Tibial nerve (tissue), 4 donors: Measurements from ENCODE around the gene ALX4. TPM values are rescaled to one million over a fixed set of nuclear protein-coding genes. Genes with fewer than 3 reads are reported as not detected.
A peak's percentile ranks its signal among the peaks of the same experiment; 100 is the strongest.

ENCODE experiments used
- DNase-seq, 2 donors: peaks; one replicate each; pipeline ENCODE4 v3.0.0-alpha.2; 2019; ENCODE audit warnings: low spot score in 2 of 2
- H3K27ac ChIP-seq, 4 donors: fragments of 200-600 bp; sonication (generic) in 3 of 4; one replicate each; pipeline ENCODE4 v1.5.1; 2017 to 2019; ENCODE audit warnings: mild to moderate bottlenecking in 1 of 4
- H3K27me3 ChIP-seq, 2 donors: fragments of 200-600 bp; sonication (generic) in 1 of 2; one replicate each; pipeline versions ENCODE4 v1.5.1 to v1.6.0; 2017 to 2019
- H3K36me3 ChIP-seq, 3 donors: fragments of 200-600 bp; sonication (generic); one replicate each; pipeline ENCODE4 v1.5.1; 2018 to 2019
- H3K4me1 ChIP-seq, 4 donors: fragments of 200-600 bp; sonication (generic) in 3 of 4; one replicate each; pipeline ENCODE4 v1.5.1; 2017 to 2019
- H3K4me3 ChIP-seq, 4 donors: fragments of 200-600 bp; sonication (generic) in 3 of 4; one replicate each; pipeline ENCODE4 v1.5.1; 2017 to 2019; ENCODE audit warnings: mild to moderate bottlenecking in 1 of 4, moderate library complexity in 1 of 4
- H3K9me3 ChIP-seq, 4 donors: fragments of 200-600 bp; sonication (generic) in 3 of 4; one replicate each; pipeline ENCODE4 v1.5.1; 2017 to 2019
- EP300 ChIP-seq, 2 donors: sonication (generic); formaldehyde crosslinking; IDR thresholded peaks; one replicate each; pipeline ENCODE4 v1.6.1; 2017; ENCODE audit warnings: antibody characterized with exemption in 2 of 2, mild to moderate bottlenecking in 1 of 2
- POLR2A ChIP-seq, 2 donors: fragments of 450-650 bp; IDR thresholded peaks; one replicate each; pipeline ENCODE4 v1.6.1; 2017; ENCODE audit warnings: antibody characterized with exemption in 2 of 2, mild to moderate bottlenecking in 2 of 2, moderate library complexity in 2 of 2
- WGBS, 2 donors: methylation state at CpG; one replicate each; pipeline ENCODE4 v1.1.5; 2018; 5-methylcytosine and 5-hydroxymethylcytosine counted together
- total RNA-seq, 4 donors: library from RNA; depleted of rRNA; stranded (reverse); fragments of >200 nt; gene quantifications; one replicate each; pipeline ENCODE4 v1.1.0, GENCODE V29; 2016
- TF ChIP-seq, protein P1 (sequence below), 5 experiments: fragments of 200-600 bp in 3 of 5; fragments of 450-650 bp in 2 of 5; sonication (generic) in 3 of 5; IDR thresholded peaks; one replicate each; pipeline ENCODE4 v1.5.1; 2016 to 2019; ENCODE audit warnings: antibody characterized with exemption in 5 of 5, mild to moderate bottlenecking in 3 of 5, moderate library complexity in 2 of 5

Gene ALX4
- total RNA-seq: under 1 TPM in 3 of 4 donors, not detected in 1; under 0.01 to 0.30 (median 0.22) TPM

DNA sequence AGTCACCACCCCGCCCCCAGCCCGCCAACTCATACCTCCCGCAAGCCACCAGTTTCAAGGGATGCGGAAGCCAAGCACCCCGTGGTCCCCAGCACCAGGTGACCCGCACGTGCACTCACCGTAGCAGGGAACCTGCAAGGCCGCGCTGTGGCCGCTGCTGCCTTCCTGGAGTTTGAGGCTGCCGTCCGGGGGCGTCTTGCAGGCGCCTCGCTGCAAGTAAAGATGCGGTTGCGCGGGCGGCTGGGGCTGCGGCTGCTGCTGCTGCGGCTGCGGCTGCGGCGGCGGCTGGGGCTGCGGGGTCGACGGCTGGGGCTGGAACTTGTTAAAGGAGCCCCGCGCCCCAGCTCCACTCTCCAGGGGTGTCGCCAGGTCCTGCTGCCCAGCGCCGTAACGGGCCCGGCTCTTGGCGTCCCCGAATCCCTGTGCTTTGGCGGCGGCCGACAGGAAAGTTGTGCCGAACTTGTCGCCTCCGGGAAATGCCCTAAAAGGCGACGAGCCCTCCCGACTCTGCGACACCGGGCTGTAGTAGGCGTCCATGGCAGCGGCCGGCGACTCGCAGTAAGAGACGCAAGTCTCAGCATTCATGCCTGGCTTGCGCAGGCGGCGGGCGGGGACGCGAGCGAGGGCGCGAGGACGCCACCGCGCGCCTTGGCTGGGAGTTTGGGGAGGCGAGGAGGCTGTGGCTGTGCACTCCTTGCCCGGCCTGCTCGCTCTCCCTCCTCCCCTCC lies at the start of gene ALX4:
Gene ALX4, minus strand, starts transcription at position 662 of the 728 bp plus-strand sequence. Its CDS starts 77 bp downstream, at position 585.
- TF ChIP-seq POLR2A (IDR thresholded peaks at IDR 0.05) (no peak), EP300 (IDR thresholded peaks at IDR 0.05) (no peak)
- TF ChIP-seq, protein P1, sequence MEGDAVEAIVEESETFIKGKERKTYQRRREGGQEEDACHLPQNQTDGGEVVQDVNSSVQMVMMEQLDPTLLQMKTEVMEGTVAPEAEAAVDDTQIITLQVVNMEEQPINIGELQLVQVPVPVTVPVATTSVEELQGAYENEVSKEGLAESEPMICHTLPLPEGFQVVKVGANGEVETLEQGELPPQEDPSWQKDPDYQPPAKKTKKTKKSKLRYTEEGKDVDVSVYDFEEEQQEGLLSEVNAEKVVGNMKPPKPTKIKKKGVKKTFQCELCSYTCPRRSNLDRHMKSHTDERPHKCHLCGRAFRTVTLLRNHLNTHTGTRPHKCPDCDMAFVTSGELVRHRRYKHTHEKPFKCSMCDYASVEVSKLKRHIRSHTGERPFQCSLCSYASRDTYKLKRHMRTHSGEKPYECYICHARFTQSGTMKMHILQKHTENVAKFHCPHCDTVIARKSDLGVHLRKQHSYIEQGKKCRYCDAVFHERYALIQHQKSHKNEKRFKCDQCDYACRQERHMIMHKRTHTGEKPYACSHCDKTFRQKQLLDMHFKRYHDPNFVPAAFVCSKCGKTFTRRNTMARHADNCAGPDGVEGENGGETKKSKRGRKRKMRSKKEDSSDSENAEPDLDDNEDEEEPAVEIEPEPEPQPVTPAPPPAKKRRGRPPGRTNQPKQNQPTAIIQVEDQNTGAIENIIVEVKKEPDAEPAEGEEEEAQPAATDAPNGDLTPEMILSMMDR (IDR thresholded peaks at IDR 0.05): no peak
- 0 to 2% methylated on average over 32 to 49 of the region's 71 CpGs for WGBS, 2 donors
- H3K4me1 ChIP-seq: peaks cover 0 to 51% (median 19%) of the 10 kb centered on the region in 4 donors
- H3K4me3 ChIP-seq: peak within 1 kb of the TSS; percentile 13 to 44 (median 27)
- peaks cover 0 to 97% of the 10 kb centered on the region in 2 donors for H3K27me3 ChIP-seq
- no peak for DNase-seq
- no peak within 1 kb of the TSS for H3K27ac ChIP-seq
- H3K36me3 ChIP-seq: no peaks in the 10 kb centered on the region
- peaks cover 0 to 5% (median 0%) of the 10 kb centered on the region in 4 donors for H3K9me3 ChIP-seq

DNA sequence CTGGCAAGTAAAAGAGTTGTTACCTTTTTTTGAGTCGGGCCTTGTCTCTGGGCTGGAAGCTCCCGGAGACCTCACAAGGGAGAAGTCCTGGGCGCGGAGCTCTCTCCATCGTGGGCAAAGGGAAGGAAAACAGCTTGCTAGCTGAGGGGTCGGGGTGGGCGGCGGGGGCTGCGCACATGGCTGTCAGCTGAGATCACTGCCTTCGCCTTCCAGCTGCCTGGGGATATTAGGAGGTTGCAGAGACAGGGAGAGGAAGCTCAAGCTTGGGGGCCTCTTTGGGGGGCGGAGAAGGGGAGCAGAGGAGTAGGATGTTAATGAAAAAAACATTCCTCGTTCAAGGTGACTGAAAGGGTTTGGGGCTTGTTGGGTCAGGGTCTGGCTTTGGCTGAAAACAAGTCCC lies 49.2 kb upstream of the ALX4 start:
- TF ChIP-seq, protein P1 (IDR thresholded peaks at IDR 0.05): no peak
- TF ChIP-seq EP300 (IDR thresholded peaks at IDR 0.05): no peak
- TF ChIP-seq POLR2A (IDR thresholded peaks at IDR 0.05): no peak
- Histone ChIP-seq H3K36me3 (no peaks in the 10 kb centered on the region), H3K4me3 (no peak overlapping the region), H3K27me3 (peaks cover 0 to 11% of the 10 kb centered on the region in 2 donors), H3K9me3 (peaks cover 0 to 10% (median 0%) of the 10 kb centered on the region in 4 donors), H3K27ac (no peak overlapping the region), H3K4me1 (no peaks in the 10 kb centered on the region)
- DNase-seq: no peak
- WGBS, 2 donors: 53 to 71% methylated on average over 12 of the region's 12 CpGs

DNA sequence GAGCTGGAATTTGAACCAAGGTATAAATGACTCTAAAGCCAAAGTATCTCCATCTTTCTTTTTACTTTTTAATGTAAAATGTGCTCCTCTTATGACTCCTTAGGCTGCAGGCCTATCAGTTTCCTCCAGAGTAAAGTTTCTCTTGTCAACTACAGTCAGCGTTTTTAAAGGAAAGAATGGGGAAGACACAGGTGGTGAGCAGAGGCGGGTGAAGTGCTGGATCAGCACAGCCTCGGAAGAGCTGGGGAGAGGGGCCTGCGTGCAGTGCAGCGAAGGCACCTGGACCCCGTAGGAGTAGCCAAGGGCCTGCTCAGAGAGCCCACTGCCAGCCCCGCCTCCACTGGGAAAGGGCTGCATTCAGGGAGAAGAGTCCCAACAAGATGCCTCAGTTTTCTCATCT lies 48.8 kb upstream of the ALX4 start:
- Histone ChIP-seq H3K27me3 (peaks cover 0 to 11% of the 10 kb centered on the region in 2 donors), H3K4me1 (no peaks in the 10 kb centered on the region), H3K27ac (no peak overlapping the region), H3K36me3 (no peaks in the 10 kb centered on the region), H3K9me3 (peaks cover 0 to 5% (median 0%) of the 10 kb centered on the region in 4 donors), H3K4me3 (no peak overlapping the region)
- TF ChIP-seq, protein P1 (IDR thresholded peaks at IDR 0.05): no peak
- no peak for TF ChIP-seq EP300 (IDR thresholded peaks at IDR 0.05)
- no peak for TF ChIP-seq POLR2A (IDR thresholded peaks at IDR 0.05)
- WGBS, 2 donors: 82 to 86% methylated on average over 7 of the region's 7 CpGs
- no peak for DNase-seq

DNA sequence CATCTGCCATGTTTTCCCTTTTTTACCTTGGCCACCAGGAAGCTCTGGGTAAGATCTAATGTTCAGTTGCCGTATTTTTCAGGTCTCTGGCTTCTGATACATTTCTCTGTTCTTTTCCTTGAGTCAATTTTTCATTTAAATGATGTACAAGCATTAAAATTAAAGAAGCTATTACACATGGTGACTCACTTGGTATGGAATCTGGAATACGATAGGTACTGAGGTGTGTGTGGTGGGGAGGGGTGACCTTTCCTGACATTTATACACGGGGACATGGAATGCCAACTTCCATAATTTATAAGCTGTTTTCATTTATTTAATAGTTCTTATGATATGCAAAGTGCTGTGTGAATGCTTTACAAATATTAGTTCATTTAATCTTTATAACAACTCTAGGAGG lies 47.8 kb upstream of the ALX4 start:
- peaks cover 0 to 11% of the 10 kb centered on the region in 2 donors for H3K27me3 ChIP-seq
- no peak for DNase-seq
- H3K9me3 ChIP-seq: no peaks in the 10 kb centered on the region
- no peaks in the 10 kb centered on the region for H3K36me3 ChIP-seq
- 89 to 92% methylated on average over 3 of the region's 3 CpGs for WGBS, 2 donors
- no peak overlapping the region for H3K27ac ChIP-seq
- TF ChIP-seq, protein P1 (IDR thresholded peaks at IDR 0.05): no peak
- TF ChIP-seq POLR2A (IDR thresholded peaks at IDR 0.05) (no peak), EP300 (IDR thresholded peaks at IDR 0.05) (no peak)
- no peak overlapping the region for H3K4me3 ChIP-seq
- no peaks in the 10 kb centered on the region for H3K4me1 ChIP-seq

DNA sequence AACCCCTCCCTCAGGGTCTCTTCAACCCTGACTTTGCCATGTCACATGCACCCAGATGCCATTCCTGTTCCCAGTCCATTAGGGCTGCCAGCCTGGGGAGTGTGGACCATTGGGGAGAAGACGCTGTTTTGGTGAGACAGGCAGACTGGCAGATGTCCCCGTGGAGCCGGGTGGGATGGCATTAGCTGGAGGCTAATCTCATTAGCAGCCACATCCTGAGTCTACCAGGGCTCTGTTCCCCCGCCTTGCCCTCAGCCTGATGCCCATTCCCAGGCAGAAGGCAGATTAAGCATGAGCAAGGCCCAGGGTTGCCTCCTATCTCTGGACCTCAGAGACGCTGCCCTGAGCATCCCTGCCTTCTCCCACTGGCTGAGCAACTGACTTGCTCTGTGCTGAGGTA lies 46.4 kb upstream of the ALX4 start:
- Histone ChIP-seq H3K27me3 (peaks cover 0 to 6% of the 10 kb centered on the region in 2 donors), H3K36me3 (no peaks in the 10 kb centered on the region), H3K4me3 (no peak overlapping the region), H3K27ac (no peak overlapping the region), H3K9me3 (no peaks in the 10 kb centered on the region), H3K4me1 (no peaks in the 10 kb centered on the region)
- DNase-seq: no peak
- whole genome bisulfite sequencing, 2 donors: 88 to 98% methylated on average over 5 of the region's 5 CpGs
- TF ChIP-seq, protein P1 (IDR thresholded peaks at IDR 0.05): no peak
- TF ChIP-seq EP300 (IDR thresholded peaks at IDR 0.05): no peak
- TF ChIP-seq POLR2A (IDR thresholded peaks at IDR 0.05): no peak
